ENCODE measurements around the gene SDC1.

The SDC1 gene

DNA sequence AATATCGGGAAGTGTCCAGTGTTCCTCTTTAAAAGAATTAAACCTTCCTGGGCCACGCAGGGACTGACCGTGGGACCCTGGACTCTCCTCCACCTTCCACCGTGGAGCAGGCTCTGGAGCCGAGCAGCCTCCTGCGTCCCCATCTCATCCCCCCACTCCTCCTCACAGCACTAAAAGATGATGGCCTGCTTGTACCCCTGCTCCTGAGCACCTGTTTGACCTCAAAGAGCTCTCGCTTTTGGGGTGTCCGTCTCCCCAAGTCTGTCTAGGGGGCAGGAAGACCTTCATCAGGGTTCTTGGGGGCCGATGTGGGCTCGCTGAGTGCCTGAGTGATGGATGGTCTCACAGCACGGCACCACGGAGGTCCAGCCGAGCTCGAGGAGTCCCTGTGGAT lies 1.2 kb upstream of the SDC1 start:
- DNase-seq = no peak

DNA sequence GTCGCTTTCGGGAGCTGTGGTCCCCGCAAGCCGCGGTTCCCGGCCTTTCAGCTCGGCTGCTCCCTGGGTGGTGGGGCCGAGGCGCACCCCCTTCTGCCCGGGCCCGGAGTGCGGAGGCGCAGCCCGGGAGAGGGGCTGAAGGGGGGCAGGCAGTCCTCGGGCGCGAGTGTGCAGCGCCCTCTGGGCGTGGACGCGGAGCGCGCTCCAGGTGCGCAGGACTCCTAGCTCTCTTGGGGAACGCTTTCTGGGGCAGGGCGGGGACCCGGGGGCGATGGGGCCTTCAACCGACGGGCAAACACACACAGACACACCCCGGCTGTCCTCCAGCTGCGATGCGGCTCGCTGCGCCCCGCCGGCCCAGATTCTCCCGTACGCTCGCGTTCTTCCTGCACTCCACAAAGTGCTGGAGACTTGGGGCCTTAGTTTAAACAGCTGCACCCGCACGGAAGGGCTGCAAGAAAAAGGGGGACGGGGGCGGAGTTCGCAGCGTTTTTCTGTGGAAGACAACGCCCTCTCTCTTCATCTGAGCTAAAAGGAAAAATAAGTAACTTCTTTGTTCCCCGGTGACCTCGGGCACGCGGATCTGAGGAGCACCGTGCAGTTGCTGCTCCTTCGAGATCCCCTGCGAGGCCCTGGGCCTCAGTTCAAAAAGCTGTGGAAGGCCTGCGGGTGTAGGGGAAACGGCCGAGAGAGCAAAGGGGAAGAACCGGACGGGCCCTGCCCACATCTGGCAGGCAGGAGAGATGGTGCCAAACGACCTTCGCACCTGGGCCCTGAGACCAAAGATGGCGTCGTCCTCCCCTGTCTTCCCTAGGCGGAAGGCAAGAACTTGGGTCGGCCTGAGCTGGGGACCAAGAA lies 593 bp upstream of the SDC1 start:
- DNase-seq = no peak

DNA sequence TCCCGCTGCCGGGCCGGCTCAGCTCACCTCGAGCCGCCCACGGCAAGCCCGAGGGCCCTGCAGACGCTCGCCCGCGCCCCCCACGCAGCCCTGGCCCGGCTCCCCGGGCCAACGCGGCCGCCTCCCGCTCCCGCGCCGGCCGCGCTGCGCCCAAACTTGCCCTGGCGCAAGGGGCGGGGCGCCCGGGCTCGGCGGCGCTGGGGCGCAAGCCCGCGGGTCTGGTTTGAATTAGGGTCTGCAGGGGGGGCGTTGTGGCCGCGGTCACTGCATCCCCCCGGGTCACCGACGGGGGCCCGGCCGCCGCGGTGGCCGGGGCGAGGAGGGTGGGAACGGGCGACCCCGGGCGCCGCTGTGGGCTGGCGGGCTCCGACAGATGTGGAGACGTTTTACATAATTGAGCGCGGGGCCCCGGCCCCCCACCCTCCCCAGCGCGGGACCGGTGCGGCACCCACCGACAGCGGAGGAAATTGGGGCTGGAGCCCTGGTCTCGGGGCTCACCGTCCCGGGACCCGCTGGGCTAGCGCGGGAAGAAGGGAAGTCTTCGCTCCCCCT lies 690 bp downstream of the SDC1 start:
- no peak for DNase-seq

DNA sequence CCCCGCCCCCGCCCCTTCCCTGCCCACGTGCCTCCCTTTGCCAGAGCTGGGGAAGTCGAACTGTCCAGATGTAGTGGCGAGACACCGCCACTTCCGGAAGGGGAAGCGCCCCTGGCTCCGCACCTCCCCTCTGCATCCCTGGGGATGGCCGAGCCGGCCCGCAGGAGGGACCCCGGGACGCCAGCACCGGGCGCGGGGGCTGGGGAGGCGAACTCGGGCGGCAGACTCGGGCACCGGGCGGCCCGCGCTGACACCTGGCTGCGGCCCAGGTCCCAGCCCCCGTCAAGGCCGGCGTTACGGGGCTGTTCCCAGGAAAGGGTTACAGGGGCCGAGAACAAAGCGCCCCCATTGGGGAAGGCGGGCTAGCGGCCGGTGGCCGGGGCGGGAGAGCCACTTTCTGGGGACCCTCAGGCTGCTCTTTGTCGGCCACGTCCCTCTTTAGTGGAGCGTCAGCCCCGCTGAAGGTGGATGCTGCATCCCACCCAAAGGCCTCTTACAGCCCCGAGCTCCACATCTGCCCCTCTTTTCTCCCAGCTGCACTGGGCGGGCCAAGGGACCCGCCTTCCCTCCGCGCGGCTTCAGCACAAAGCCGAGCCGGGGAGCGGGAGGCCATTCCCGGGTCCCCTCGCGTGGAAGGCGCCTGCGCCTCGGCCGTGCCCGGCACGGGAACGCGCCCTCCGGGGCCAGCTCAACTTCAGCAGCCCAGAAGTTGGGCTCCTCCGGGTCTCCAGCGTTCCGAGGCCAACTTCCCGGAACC lies 1.3 kb downstream of the SDC1 start:
- no peak for DNase-seq

DNA sequence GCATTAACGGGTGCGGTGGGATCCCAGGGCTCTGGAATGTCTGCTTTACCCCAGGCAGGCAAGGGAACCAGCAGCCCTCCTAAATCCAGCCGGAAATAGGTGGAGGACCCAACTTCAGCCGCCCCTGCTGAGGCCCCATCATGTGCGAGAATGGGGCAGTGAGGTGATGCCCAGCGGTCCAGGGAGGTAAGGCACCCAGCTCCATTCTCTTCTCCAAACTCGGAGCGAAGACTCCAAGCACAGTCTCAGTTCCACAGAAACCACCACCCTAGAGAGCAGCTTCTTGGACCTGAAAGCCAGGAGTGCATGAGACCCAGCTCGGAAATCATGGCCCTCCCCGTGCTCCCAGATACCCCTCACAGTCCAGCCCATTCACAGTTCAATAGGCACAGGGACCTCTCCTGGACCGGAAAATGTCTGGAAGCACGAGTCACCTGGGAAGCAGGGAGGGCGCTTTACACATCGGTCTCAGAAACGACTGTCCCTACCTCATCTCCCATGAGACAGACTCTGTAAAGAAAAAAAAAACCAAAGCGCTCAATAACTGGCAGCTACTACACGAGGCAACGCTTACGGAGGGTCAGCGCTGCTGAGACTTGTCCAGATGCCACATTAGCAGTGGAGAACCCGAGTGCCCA lies 2.0 kb downstream of the SDC1 start:
- no peak for DNase-seq

DNA sequence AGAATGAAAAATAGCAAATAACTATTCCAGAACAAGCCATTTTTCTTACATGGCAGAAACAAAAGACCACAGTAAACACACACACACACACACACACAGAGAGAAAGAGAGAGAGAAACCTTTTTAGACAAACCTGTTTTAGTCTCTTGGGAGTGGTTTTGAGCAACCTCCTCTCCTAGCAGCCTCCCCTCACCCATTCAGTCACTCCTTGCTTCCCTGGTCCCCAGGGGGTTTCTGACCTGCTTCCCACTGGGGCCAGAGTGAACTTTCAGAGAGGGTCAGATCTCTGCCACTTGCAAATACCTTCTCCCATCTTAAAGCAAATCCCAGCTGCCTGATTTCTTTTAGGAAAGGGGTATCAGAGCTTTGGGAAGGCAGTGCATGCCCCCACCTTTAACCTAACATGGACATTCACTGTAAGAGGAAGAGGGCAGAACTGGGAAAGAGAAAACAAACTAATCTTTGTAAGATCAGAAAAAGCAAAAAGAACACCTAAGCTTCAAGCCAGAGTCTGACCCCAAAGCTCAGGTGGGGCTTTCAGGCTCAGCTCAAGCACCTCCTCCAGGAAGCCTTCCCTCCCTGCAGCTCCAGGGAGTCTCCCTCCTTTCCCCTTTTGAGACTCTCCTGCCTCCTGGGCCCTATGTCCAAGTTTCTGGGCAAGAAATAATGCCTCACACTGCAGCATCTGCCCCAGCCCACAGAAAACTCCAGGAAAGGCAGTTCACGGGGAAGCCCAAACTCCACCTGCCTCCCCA lies 2.7 kb downstream of the SDC1 start:
- no peak for DNase-seq

DNA sequence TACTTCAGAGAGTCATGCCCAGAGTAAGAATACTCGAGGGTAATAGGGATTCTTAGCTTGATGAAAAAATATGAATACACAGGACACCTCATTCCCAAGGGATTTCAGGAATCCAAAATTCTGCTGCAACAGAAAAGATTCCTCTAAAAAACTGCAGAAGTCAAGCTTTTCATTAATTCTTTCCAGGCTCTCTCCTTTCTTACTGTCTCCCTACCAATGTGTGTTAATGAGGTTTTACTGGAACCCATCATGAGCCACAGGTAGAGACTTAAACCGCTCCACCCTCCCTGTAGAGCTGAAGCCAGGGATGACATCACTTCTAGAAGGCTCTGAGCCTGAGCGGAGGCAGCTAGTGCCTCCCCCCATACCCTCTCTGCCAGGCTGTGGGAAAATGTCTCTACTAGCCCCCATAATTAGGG lies 3.4 kb downstream of the SDC1 start:
- DNase-seq = no peak

DNA sequence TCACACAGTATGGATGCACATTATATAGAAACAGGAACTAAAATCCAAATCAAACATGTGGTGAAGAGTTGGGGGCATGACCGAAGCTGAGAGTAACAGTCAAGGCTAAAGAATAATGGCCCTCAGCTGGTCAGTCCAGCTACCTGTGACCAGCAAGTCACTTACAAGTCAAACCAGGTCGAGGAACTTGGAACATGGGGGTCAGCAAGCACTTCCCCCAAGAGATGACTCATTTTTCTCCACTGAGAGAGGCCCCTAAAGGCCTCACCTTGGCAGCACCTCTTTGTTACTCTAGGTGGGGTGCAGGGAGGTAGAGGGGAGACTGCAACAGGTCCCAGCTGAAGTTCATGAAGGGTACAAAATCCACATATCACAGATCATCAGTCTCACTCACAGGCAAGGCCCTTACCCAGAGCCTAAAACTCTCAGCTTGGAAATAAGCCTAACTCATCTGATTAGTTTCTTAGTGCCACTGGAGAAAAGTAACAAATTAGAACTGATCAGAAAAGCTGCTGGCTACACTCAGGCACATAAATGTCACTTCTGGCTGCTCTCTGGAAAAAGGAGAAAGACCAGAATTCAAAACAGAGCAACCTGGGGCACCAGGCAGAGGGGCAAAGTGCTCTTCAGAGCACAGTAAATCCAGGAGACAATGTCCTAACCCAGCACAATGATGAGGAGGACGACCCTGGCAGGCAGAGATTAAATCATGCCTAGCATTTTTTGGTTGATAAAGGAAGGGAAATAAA lies 4.0 kb downstream of the SDC1 start:
- no peak for DNase-seq

DNA sequence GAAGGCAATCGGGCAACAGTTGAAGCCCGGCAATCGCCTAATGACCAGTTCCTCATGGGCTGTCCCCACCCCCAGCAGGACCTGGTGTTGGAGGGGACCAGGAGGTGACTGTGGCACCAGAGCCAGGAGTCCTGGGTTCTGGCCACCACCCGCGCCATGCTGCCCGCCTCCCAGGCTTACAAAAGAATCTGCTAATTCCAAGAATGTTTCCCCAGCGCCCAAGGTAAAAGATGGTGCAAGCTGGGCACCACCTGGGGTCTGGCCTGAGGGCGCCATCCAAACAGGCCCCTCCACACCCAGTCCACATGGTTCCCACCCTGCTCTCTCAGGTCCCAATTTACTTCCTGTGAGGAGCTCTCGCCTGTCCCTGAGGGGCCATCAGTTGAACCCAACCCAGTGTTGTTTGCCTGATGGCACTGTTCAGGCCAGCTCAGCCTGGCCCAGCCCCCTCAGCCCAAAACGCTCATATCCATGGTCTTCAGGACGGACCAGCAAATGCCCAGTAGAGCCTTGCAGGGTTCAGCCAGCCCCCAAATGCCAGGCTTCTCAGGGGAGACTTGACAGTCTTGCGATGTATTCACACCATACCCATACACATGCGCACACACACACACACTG lies 5.1 kb downstream of the SDC1 start:
- no peak for DNase-seq

DNA sequence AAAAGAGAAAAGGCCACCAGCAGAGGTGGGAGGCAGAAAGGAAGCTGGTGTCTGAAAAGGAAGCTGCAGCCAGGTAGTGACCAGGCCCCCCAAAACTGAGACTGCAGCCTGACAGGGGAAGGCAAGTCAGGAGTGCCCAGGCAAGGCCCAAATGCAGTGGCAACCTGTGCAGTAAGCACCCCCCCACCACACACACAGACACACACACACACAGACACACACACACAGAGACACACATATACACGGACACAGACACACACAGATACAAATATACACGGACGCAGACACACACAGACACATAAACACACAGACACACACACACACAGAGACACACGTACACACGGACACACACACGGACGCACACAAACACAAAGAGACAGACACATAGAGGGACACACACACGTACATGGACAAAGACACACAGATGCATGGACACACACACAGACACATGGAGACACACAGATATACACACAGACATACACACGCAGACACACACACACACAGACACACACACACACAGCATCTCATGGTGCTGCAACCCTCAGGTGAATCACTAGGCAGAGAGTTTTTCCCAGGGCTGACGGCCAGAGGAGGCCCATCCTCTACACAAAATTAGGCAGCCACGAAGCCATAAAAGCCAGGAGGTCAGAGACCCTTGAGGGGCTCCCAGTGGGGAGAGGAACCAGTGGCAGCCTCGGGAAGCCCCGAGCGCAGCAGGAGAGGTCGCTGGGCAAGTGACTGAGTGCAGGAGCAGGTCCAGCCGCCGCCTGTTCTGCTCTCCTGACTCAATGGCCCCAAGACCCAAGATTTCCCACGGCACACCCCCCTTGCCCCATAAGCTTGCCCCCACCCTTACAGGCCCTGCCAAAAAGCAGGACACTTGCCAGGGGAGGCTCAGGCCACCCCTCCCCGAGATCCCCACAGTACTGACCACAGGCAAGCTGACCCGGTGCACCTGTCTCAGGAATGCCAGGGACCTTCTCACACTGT lies 6.3 kb downstream of the SDC1 start:
- no peak for DNase-seq

DNA sequence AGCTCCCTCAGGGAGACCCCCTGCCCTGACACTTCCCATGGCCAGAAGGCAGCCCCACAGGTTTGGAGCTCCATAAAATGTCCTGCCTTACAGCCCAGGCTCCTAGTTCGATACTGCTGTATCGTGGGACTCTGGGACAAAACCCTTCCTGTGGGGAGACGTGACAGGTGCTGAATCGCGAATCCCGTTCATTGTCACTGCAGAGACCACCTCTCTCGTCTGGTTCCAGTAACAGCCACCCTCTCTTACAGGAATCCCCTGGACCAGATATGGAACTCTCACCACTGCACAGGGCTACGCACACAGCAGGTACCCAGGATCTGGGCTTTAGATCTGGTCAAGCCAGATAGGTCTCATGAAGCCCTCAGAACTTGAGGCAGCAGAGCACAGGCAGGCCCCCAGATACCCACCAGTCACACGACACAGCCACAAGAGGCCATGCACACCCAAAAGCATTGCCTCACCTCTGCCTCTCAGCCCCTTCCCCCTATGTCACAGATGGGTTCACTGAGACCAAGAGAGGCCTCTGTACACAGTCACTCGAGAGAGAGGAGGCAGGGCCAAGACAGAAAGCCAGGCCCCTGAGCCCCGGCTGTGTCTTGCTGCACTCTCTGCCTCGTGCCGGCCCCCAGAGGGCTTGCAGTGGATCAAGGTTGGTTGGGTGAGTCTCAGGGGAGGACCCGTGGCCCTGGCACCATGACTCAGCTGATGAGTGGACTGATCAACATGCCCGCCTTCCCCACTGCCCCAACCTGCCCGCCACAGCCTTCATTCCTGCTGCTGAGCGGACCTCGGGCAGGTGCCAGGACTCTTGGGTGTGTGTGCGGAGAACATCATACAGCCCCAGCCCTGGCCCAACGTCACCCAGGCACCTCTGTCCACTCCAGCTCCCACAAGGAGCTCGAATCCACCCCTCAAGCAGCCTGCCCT lies 7.6 kb downstream of the SDC1 start:
- no peak for DNase-seq

DNA sequence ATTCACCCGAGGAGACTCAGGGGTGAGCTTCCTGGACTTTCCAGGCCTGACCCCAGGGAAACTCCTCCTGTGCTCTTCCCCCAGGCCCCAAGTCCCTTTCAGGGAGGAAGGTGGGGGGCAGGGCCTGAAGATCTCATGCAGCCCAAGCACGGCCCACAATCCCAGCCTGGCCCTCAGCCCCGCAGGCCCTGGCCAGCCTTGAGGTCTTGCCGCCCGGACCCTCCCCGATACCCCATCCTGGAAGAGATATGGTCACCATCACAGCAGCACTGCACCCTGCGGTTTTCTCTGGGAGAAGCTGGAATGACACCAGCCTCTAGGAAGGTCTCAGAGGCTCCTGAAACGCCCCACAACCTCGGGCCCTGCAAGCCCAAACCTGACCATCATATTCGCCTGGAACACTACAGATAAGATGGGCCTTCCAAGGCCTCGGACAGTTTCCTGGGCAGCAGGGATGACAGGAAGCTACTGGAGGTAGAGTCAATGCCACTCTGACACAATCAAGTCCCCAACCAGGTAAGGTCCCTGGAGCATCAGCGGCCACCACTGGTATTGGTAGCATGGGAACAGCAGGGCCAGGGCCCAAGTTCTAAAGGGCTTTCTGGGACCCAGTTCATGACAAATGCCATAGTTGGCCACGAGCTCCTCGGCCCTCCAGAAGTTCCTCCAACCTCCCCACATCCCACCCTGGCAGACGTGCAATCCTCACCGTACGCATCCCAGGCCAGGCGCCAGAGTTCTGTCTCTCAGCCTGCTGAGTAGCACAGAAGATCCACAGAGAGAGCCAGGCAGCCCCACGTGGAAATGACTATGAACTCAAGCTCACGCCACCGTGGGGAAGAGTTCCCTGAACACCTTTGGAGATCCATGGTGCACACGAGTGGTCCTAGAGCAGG lies 8.6 kb downstream of the SDC1 start:
- DNase-seq = no peak

DNA sequence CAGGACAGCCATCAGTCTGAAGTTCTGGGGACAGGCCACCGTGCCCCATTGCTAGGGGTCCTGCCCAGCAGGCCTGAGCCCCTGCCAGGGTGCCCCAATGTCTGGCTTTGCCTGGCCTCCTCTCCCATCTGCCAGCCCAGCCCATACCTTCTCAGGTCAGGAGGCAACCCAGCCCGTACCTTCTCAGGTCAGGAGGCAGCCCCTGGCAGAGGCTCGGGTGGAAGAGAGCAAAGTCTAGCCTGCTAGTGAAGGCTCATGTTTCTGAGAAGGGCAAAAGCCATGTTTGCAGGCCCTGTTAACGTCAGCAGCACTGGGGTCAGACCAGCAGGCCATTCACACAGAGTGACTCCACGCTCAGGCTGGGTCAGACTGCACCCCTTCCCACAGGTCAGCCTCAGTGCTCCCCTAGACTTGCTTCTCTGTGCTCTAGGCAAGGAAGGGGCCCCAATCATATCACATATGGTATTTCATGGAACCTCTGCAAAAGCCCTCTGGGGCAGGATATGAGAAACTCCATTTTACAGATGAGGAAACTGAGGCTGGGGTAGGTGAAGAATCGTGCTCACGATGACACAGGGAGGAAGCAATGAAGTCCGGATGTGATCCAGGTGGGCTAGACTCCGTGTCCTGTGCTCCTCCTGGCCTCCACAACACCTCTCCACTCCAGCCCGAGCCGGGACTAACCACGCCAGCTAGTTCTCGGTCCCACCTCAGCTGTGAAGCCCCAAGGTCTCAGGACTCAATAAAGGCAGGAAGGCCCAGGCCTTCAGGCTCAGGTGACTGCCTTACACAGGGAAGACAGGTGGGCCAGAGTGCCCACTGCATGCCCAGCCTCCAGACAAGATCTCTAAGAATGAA lies 9.5 kb downstream of the SDC1 start:
- no peak for DNase-seq

DNA sequence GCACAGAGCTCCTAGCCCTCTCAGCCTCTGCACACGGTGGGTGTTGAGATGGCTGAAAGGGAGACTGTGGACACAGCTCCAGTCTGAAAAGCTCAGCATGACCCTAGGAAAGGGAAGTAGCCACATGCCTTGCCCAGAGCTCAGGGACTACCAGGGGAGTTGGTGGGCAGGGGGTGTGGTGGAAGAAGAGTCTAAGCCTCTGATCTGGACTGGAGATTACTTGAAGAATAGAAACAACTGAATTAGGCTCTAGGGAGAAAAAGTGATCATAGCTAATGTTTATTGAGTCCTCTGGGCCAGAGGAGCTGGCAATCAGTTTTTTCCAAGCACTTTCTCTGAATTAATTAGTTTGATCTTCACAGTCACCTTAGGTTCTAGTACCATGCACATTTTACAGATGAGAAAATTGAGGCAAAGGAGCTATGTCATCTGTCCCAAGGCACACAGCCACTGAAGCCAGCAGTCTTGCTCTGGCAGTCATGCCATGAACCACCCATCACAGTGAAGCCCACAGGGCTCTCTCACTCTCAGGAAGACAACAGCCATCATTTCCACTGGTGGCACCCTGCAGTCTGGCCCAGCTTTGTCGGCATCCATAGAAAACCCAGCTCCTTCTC lies 10.3 kb downstream of the SDC1 start:
- DNase-seq = no peak

DNA sequence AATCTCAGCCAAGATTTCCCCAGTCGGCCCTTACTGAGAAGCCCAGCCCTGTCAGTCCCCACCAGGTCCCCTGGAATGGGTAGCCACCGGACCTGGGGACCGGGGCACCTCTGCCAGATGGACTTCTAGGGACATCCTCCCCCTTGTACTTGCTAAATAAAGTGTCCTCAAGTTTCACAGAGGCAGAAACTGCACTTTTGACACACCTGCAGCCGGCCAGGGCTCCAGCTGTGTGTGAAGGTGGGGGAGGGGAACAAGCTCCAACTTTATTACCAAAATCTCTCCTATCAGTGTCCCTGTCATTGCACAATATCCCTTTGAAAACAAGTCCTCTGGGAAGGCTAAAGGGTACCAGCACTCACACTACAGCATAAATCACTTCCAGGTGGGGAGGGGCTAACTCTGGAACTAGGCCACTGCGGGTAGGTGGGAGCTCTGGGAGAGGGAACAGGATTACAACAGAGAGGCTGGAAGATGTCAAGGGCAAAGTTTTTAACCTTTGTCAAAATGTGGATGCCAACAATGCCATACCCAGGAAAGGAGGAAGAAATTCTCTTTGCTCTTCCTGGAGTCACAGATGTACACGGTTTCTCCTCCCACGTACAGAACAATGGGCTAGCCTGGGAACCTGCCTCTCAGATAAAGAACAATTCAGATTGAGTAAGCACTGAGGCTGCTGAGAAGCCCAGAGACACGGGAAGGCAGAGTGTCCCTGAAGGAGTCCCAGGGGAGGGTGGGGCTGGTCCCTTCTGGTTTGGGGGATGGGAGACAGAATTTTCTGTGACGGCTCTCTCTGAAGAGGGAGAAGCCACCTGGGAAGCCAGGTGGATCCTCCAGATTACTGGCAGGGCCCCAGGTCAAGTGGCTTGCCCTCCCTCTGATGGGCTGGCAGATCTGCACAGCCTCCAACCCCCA lies 11.0 kb downstream of the SDC1 start:
- no peak for DNase-seq

Measured in inflammatory macrophage treated with lipopolysaccharide for 4 hours (primary cell).